ENCODE data around the gene FMN2. TPM values are rescaled to one million over a fixed set of nuclear protein-coding genes. Genes with fewer than 3 reads are reported as not detected.

The FMN2 gene
- total RNA-seq, 2 experiments from 2014 or later: not detected

DNA sequence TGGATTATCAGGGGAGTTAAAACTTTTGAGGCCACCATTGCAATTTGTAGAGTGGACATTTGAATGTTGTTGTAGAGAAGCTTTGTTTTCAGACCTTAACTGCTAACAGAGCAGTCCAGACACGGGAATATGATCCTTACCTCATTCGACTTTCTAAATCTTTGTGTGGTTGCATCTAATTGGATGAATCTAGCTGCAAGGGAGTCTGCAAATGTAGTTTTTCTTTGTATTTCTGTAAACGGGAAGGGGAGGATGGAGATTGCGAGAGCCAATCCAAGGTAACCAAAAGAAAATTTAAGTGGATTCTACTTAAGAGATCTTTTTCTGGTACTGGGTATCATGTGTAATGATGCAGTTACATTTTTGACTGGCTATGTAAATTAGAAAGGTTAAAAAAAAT, 110.2 kb downstream of the FMN2 start:
- Mint-ChIP-seq H3K27ac (no peak overlapping the region), H3K36me3 (ENCODE audit: low read depth) (no peaks in the 10 kb centered on the region), H3K9me3 (peaks cover 2% of the 10 kb centered on the region), H3K4me1 (ENCODE audit: low read depth) (no peaks in the 10 kb centered on the region), H3K27me3 (no peaks in the 10 kb centered on the region), H3K4me3 (no peak overlapping the region)
- no peak for ATAC-seq
- ChIA-PET POLR2A (interaction anchor here (0.6 kb wide), 1 partner anchor 726 kb away, joined by 3 read pairs; no protein-coding TSS in a partner anchor), CTCF (no interaction called here)
- TF ChIP-seq CTCF (IDR thresholded peaks at IDR 0.05): no peak
- intact Hi-C loops (cut with micrococcal nuclease): no loop called here
- DNase-seq: no peak

DNA sequence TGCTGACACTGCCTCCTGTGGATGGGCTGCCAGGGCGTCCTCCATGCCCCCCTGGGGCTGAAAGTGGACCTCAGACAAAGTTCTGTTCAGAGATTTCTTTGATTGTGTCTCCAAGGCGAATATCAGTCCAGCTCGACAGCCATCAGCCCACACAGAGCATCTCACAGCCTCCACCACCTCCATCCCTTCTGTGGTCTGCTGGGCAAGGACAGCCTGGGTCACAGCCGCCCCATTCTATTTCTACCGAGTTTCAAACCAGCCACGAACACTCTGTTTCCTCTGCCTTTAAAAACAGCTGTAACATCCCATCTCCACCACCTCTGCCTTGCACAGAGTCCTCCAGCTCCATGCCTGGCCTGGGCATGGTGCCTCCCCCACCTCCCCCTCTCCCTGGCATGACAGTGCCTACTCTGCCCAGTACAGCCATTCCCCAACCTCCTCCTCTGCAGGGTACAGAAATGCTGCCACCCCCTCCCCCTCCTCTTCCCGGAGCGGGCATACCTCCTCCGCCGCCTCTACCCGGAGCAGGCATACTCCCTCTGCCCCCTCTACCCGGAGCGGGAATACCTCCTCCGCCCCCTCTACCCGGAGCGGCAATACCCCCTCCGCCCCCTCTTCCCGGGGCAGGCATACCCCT, 115.5 kb downstream of the FMN2 start:
- intact Hi-C loops (cut with micrococcal nuclease): no loop called here
- H3K9me3 Mint-ChIP-seq: no peaks in the 10 kb centered on the region
- CTCF ChIA-PET: no interaction called here
- no peak overlapping the region for H3K27ac Mint-ChIP-seq
- ATAC-seq: no peak
- H3K4me3 Mint-ChIP-seq: no peak overlapping the region
- H3K27me3 Mint-ChIP-seq: no peaks in the 10 kb centered on the region
- TF ChIP-seq CTCF (IDR thresholded peaks at IDR 0.05): no peak
- POLR2A ChIA-PET: no interaction called here
- DNase-seq: no peak
- H3K4me1 Mint-ChIP-seq (ENCODE audit: low read depth): no peaks in the 10 kb centered on the region
- no peaks in the 10 kb centered on the region for H3K36me3 Mint-ChIP-seq (ENCODE audit: low read depth)

GRCh38 chr1:240210026-240210425, 118.3 kb downstream of the FMN2 start:
- no peak overlapping the region for H3K27ac Mint-ChIP-seq
- intact Hi-C loops (cut with micrococcal nuclease): no loop called here
- no peaks in the 10 kb centered on the region for H3K36me3 Mint-ChIP-seq (ENCODE audit: low read depth)
- no peaks in the 10 kb centered on the region for H3K27me3 Mint-ChIP-seq
- ATAC-seq (no peak), DNase-seq (no peak)
- H3K4me3 Mint-ChIP-seq: no peak overlapping the region
- ChIA-PET CTCF (no interaction called here), POLR2A (no interaction called here)
- H3K9me3 Mint-ChIP-seq: no peaks in the 10 kb centered on the region
- no peak for TF ChIP-seq CTCF (IDR thresholded peaks at IDR 0.05)
- no peaks in the 10 kb centered on the region for H3K4me1 Mint-ChIP-seq (ENCODE audit: low read depth)

DNA sequence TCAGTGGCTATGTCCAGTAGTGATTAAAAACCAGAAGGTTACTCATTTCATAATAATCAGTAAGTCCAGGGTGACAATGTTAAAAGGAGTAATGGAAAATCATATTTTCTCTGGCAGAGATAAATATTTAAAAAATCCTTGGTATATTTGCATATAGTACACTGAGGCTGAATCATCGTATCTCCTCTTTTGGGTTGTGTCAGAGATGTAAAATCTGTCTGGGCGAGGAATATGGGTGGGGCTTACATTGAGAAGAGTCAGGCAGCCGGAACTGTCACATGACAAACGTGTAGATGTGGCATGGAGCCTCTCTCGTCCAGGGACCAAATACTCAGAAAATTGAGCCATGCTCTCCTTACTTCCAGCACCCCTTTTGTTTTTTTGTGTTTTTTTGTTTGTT, 120.9 kb downstream of the FMN2 start:
- intact Hi-C loops (cut with micrococcal nuclease): no loop called here
- no peak overlapping the region for H3K4me3 Mint-ChIP-seq
- no peak overlapping the region for H3K27ac Mint-ChIP-seq
- POLR2A ChIA-PET: no interaction called here
- H3K27me3 Mint-ChIP-seq: no peaks in the 10 kb centered on the region
- no peak for DNase-seq
- H3K36me3 Mint-ChIP-seq (ENCODE audit: low read depth): no peaks in the 10 kb centered on the region
- no peaks in the 10 kb centered on the region for H3K4me1 Mint-ChIP-seq (ENCODE audit: low read depth)
- TF ChIP-seq CTCF (IDR thresholded peaks at IDR 0.05): no peak
- no peaks in the 10 kb centered on the region for H3K9me3 Mint-ChIP-seq
- ATAC-seq: no peak
- CTCF ChIA-PET: no interaction called here

DNA sequence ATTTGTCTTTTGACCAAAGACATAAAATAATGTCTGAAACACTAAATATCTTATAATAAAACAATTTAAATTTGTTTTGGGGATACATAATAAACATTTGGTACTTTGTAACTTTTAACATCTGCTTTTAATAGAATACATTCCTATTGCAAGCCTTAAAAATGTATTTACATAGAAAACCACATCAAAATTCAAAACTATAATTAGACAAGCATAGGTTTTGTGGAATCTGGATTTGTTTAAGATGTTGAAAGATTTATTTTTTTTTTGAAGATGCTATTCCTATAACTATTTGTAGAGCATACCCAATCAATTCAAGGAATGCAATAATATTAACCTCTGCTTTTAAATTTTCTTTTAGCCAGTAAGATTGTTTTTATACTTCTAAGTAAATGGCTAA, 125.7 kb downstream of the FMN2 start:
- intact Hi-C loops (cut with micrococcal nuclease): no loop called here
- no peak for TF ChIP-seq CTCF (IDR thresholded peaks at IDR 0.05)
- no peaks in the 10 kb centered on the region for H3K4me1 Mint-ChIP-seq (ENCODE audit: low read depth)
- CTCF ChIA-PET: no interaction called here
- POLR2A ChIA-PET: no interaction called here
- no peak overlapping the region for H3K4me3 Mint-ChIP-seq
- no peaks in the 10 kb centered on the region for H3K36me3 Mint-ChIP-seq (ENCODE audit: low read depth)
- no peak overlapping the region for H3K27ac Mint-ChIP-seq
- no peaks in the 10 kb centered on the region for H3K27me3 Mint-ChIP-seq
- peaks cover 3% of the 10 kb centered on the region for H3K9me3 Mint-ChIP-seq
- ATAC-seq (no peak), DNase-seq (no peak)
